RWPE1 (cell line): ENCODE results near the gene TGM6.
A peak's percentile ranks its signal among the peaks of the same experiment; 100 is the strongest.

ENCODE experiments used
- CTCF ChIA-PET: fragments of 350-600 bp; sonication (Branson Sonifier 250); formaldehyde crosslinking; extraction: SDS; loops from one replicate; lab custom pipeline; 2021; lab: Yijun Ruan, JAX
- POLR2A ChIA-PET: fragments of 400-600 bp; formaldehyde crosslinking; extraction: SDS; loops from one replicate; lab custom pipeline; 2020; ENCODE audit warnings: antibody characterized with exemption; ENCODE audit not compliant: low non-redundant PET; lab: Yijun Ruan, JAX
- DNase-seq: peaks from one replicate; pipeline ENCODE4 v3.0.0; 2012; ENCODE audit warnings: low spot score
- H3K27ac ChIP-seq: fragments of 450-650 bp; 2 replicates; pipeline ENCODE4 v1.5.1; 2017
- TF ChIP-seq, protein P1 (sequence below): fragments of 450-650 bp; conservative IDR thresholded peaks from 2 replicates; pipeline ENCODE4 v1.5.1; 2017; ENCODE audit warnings: low read depth, mild to moderate bottlenecking

Gene TGM6

GRCh38 chr20:2379511-2380229, 1.0 kb upstream of the TGM6 start:
- H3K27ac ChIP-seq: no peak overlapping the region
- TF ChIP-seq, protein P1, sequence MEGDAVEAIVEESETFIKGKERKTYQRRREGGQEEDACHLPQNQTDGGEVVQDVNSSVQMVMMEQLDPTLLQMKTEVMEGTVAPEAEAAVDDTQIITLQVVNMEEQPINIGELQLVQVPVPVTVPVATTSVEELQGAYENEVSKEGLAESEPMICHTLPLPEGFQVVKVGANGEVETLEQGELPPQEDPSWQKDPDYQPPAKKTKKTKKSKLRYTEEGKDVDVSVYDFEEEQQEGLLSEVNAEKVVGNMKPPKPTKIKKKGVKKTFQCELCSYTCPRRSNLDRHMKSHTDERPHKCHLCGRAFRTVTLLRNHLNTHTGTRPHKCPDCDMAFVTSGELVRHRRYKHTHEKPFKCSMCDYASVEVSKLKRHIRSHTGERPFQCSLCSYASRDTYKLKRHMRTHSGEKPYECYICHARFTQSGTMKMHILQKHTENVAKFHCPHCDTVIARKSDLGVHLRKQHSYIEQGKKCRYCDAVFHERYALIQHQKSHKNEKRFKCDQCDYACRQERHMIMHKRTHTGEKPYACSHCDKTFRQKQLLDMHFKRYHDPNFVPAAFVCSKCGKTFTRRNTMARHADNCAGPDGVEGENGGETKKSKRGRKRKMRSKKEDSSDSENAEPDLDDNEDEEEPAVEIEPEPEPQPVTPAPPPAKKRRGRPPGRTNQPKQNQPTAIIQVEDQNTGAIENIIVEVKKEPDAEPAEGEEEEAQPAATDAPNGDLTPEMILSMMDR: no peak
- POLR2A ChIA-PET: no interaction called here
- DNase-seq: no peak
- CTCF ChIA-PET: interaction anchor here (1.0 kb wide), 1 partner anchor 172 kb away, joined by 3 read pairs; no protein-coding TSS in a partner anchor

DNA sequence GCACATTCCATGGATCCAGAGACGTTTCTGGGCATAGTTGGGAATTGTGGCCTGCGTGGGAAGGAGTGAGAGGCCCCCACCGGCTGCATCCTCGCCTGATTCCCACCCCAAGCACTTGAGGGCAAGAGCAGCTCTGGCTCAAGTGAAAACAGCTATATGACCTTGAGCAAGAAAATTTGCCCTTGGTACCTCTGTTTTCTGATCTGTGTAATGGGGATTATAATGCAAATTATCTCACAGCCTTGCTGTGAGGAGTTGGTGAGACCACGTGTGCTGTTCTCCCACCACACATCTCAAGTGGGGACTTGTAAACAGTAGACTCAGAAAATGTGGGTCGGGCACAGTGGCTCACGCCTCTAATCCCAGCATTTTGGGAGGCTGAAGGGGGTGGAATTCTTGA, 602 bp downstream of the TGM6 start:
- POLR2A ChIA-PET: no interaction called here
- TF ChIP-seq, protein P1: no peak
- CTCF ChIA-PET: interaction anchor here (0.6 to 0.9 kb wide), 4 partner anchors 12 to 810 kb away, joined by 3 to 4 read pairs (median 3); no protein-coding TSS in a partner anchor
- DNase-seq: no peak
- no peak overlapping the region for H3K27ac ChIP-seq

- POLR2A ChIA-PET: no interaction called here
- DNase-seq: peak; percentile 73
- CTCF ChIA-PET: interaction anchor here (0.5 to 0.9 kb wide), 6 partner anchors 12 to 175 kb away, joined by 3 to 6 read pairs (median 4); no protein-coding TSS in a partner anchor
- TF ChIP-seq, protein P1: no peak
- H3K27ac ChIP-seq: peak overlapping the region; percentile 34; the same call in 1 of the 2 replicates
Measured at GRCh38 chr20:2382833-2383232, 2.1 kb downstream of the TGM6 start.

GRCh38 chr20:2385026-2385425, 4.3 kb downstream of the TGM6 start:
- TF ChIP-seq, protein P1: no peak
- H3K27ac ChIP-seq: peak overlapping the region; percentile 88
- POLR2A ChIA-PET: no interaction called here
- no peak for DNase-seq
- CTCF ChIA-PET: interaction anchor here (0.5 to 1.4 kb wide), 3 partner anchors 18 to 178 kb away, joined by 3 read pairs; no protein-coding TSS in a partner anchor

DNA sequence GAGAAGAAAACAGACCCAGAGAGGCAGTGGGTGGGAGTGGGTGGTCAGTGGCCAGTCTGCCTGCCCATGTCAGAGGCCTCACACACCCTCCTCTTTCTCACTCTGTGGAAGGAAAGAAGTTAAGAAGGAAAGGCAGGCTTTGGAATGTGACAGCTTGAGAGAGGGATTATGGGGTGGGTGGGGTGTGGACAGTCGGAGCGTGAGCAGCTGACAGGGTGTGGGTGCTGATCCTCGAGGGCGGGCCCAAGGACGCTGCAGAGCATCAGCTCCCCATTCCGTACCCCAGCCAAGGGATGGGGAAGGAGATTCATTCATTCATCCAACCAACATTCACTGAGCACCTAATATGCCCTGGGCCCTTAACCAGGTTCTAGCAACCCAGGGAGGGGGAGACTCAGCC, 4.8 kb downstream of the TGM6 start:
- CTCF ChIA-PET: interaction anchor here (0.5 to 1.4 kb wide), 2 partner anchors 17 to 178 kb away, joined by 3 read pairs; no protein-coding TSS in a partner anchor
- H3K27ac ChIP-seq: peak overlapping the region; percentile 88
- DNase-seq: no peak
- TF ChIP-seq, protein P1: no peak
- POLR2A ChIA-PET: no interaction called here

DNA sequence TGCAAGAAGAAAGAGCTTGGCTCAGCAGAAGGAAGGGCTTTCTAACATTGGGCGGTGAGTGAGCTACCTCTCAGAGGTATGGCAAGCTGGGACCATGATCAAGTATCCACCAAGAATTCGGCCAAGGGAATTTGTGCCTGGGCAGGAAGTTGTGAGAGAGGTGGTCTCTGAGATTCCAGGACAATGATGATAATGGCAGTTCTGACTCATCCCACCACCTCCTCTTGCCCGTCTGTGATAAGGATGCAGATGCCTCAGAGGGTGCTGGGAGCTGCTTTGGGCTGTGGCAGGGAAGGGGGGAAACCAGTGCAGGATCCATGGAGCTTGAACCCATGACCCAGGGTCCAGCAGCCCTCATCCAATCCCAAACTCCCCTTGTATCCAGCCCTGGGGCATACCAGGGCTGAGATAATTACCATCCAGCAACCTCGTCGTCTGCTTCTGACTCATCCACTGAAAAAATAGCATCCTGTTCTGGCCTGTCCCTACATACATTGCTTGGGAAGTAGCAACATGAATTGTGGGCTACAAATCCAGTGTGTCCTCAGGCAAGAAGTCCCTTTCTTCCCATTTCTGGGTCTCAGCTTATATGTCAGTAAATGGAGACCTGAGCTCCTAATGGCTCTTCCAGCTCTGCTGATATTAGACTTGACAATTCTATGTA, 5.9 kb downstream of the TGM6 start:
- ChIA-PET POLR2A (interaction anchor here (0.5 kb wide), 1 partner anchor 23 kb away, joined by 4 read pairs; no protein-coding TSS in a partner anchor), CTCF (interaction anchor here (0.6 to 2.1 kb wide), 16 partner anchors 12 to 215 kb away, joined by 3 to 11 read pairs (median 6); no protein-coding TSS in a partner anchor)
- TF ChIP-seq, protein P1: no peak
- peak; percentile 94 for DNase-seq
- H3K27ac ChIP-seq: peak overlapping the region; percentile 88
